GM10266 (cell line): Measurements from ENCODE around the gene THADA.

ENCODE experiments used
- DNase-seq: peaks from one replicate; pipeline ENCODE4 v3.0.0; 2012; ENCODE audit errors: extremely low spot score
- CTCF ChIP-seq: IDR thresholded peaks from 2 replicates; pipeline ENCODE4 v1.5.1; 2012; ENCODE audit warnings: mild to moderate bottlenecking, low read depth; ENCODE audit not compliant: control insufficient read depth, insufficient read depth; ENCODE audit errors: missing control alignments

Gene THADA

GRCh38 chr2:43569921-43570320 lies 25.9 kb downstream of the THADA start:
- DNase-seq: peak; percentile 55
- no peak for TF ChIP-seq CTCF

- no peak for TF ChIP-seq CTCF
- DNase-seq: no peak
These were observed 27.6 kb downstream of the THADA start for GRCh38 chr2:43568228-43568627.

- TF ChIP-seq CTCF: no peak
- no peak for DNase-seq
These were observed 29.4 kb downstream of the THADA start for GRCh38 chr2:43566461-43566729.

GRCh38 chr2:43563679-43564078 lies 32.2 kb downstream of the THADA start:
- no peak for DNase-seq
- TF ChIP-seq CTCF: no peak

- no peak for DNase-seq
- TF ChIP-seq CTCF: no peak
These were observed 35.6 kb downstream of the THADA start for GRCh38 chr2:43560231-43560547.

GRCh38 chr2:43559391-43560230 lies 36.2 kb downstream of the THADA start:
- peak; percentile 20 for DNase-seq
- no peak for TF ChIP-seq CTCF

GRCh38 chr2:43557196-43557595 lies 38.6 kb downstream of the THADA start:
- DNase-seq: no peak
- TF ChIP-seq CTCF: no peak
